ENCODE results near the gene SCP2.

- TF ChIP-seq POLR2AphosphoS5 (IDR thresholded peaks at IDR 0.05; ENCODE audit: low read depth, low read length) = no peak
- no peak for TF ChIP-seq SIN3A (IDR thresholded peaks at IDR 0.05; ENCODE audit: borderline replicate concordance, insufficient read depth, low read length)
- no peak for TF ChIP-seq REST (IDR thresholded peaks at IDR 0.05; ENCODE audit: insufficient read depth in 1 of 2, low read depth in 2 of 2, low read length in 2 of 2)
- TF ChIP-seq TAF1 (IDR thresholded peaks at IDR 0.05; ENCODE audit: borderline replicate concordance, insufficient read depth, low read length) = no peak
- no peak for TF ChIP-seq FOXP2 (optimal IDR thresholded peaks at IDR 0.05; ENCODE audit: borderline replicate concordance, extremely low read depth, extremely low read length, insufficient read depth)
These were observed 152.2 kb downstream of the SCP2 start for GRCh38 chr1:53079251-53079650.
